Stomach smooth muscle (tissue), 2 donors: Measurements from ENCODE around the gene CASZ1.

Experiments used
- H3K27ac ChIP-seq: one replicate; pipeline ENCODE4 v1.7.0; 2013; ENCODE audit warnings: mild to moderate bottlenecking, low read length, inconsistent platforms
- H3K27me3 ChIP-seq, 2 donors: one replicate each; pipeline ENCODE4 v1.7.0; 2013; ENCODE audit warnings: low read length in 2 of 2; ENCODE audit not compliant: insufficient read depth in 2 of 2, control insufficient read depth in 1 of 2
- H3K36me3 ChIP-seq, 2 donors: one replicate each; pipeline ENCODE4 v1.7.0; 2013; ENCODE audit warnings: low read length in 2 of 2; ENCODE audit not compliant: control insufficient read depth in 2 of 2, insufficient read depth in 2 of 2
- H3K4me1 ChIP-seq: one replicate; pipeline ENCODE4 v1.7.0; 2013; ENCODE audit warnings: low read length; ENCODE audit not compliant: control insufficient read depth, insufficient read depth
- H3K4me3 ChIP-seq, 2 donors: one replicate each; pipeline ENCODE4 v1.7.0; 2013; ENCODE audit warnings: low read length in 2 of 2
- H3K9ac ChIP-seq, 2 donors: one replicate each; pipeline ENCODE4 v1.7.0; 2013; ENCODE audit warnings: low read length in 2 of 2, mild to moderate bottlenecking in 1 of 2
- H3K9me3 ChIP-seq, 2 donors: one replicate each; pipeline ENCODE4 v1.7.0; 2013; ENCODE audit warnings: low read length in 2 of 2; ENCODE audit not compliant: control insufficient read depth in 2 of 2
- donor health status: healthy.
- donor health status: Pancreatic carcinoma.

CASZ1 gene

GRCh38 chr1:10812387-10812915 is 16.0 kb upstream of the CASZ1 start:
- no peaks in the 10 kb centered on the region for H3K4me1 ChIP-seq
- no peak overlapping the region for H3K9ac ChIP-seq
- no peaks in the 10 kb centered on the region for H3K36me3 ChIP-seq
- no peaks in the 10 kb centered on the region for H3K9me3 ChIP-seq
- peaks cover 4 to 9% of the 10 kb centered on the region in 2 donors for H3K27me3 ChIP-seq
- H3K4me3 ChIP-seq, result no peak overlapping the region
- no peak overlapping the region for H3K27ac ChIP-seq

GRCh38 chr1:10808441-10808840 is 12.0 kb upstream of the CASZ1 start:
- H3K9me3 ChIP-seq, result no peaks in the 10 kb centered on the region
- no peak overlapping the region for H3K27ac ChIP-seq
- H3K27me3 ChIP-seq, result peaks cover 4 to 11% of the 10 kb centered on the region in 2 donors
- H3K4me1 ChIP-seq, result no peaks in the 10 kb centered on the region
- H3K9ac ChIP-seq, result no peak overlapping the region
- H3K36me3 ChIP-seq, result no peaks in the 10 kb centered on the region
- H3K4me3 ChIP-seq, result no peak overlapping the region

- no peak overlapping the region for H3K9ac ChIP-seq
- no peaks in the 10 kb centered on the region for H3K4me1 ChIP-seq
- H3K4me3 ChIP-seq, result no peak overlapping the region
- H3K27me3 ChIP-seq, result peaks cover 4 to 11% of the 10 kb centered on the region in 2 donors
- H3K9me3 ChIP-seq, result no peaks in the 10 kb centered on the region
- no peak overlapping the region for H3K27ac ChIP-seq
- no peaks in the 10 kb centered on the region for H3K36me3 ChIP-seq
Measured at GRCh38 chr1:10806966-10807365, 10.5 kb upstream of the CASZ1 start.

GRCh38 chr1:10803971-10804820 is 7.8 kb upstream of the CASZ1 start:
- no peak overlapping the region for H3K4me3 ChIP-seq
- H3K36me3 ChIP-seq, result no peaks in the 10 kb centered on the region
- no peak overlapping the region for H3K27ac ChIP-seq
- H3K4me1 ChIP-seq, result no peaks in the 10 kb centered on the region
- no peaks in the 10 kb centered on the region for H3K9me3 ChIP-seq
- peaks cover 4 to 9% of the 10 kb centered on the region in 2 donors for H3K27me3 ChIP-seq
- no peak overlapping the region for H3K9ac ChIP-seq

GRCh38 chr1:10802944-10803715 is 6.7 kb upstream of the CASZ1 start:
- H3K27me3 ChIP-seq, result peaks cover 0 to 2% of the 10 kb centered on the region in 2 donors
- H3K36me3 ChIP-seq, result no peaks in the 10 kb centered on the region
- no peak overlapping the region for H3K4me3 ChIP-seq
- H3K27ac ChIP-seq, result no peak overlapping the region
- H3K4me1 ChIP-seq, result no peaks in the 10 kb centered on the region
- H3K9me3 ChIP-seq, result no peaks in the 10 kb centered on the region
- no peak overlapping the region for H3K9ac ChIP-seq

GRCh38 chr1:10800778-10801177 is 4.3 kb upstream of the CASZ1 start:
- Histone ChIP-seq H3K36me3 (no peaks in the 10 kb centered on the region), H3K27me3 (peaks cover 0 to 5% of the 10 kb centered on the region in 2 donors), H3K27ac (no peak overlapping the region), H3K4me1 (peaks cover 3% of the 10 kb centered on the region), H3K9ac (no peak overlapping the region), H3K4me3 (no peak overlapping the region), H3K9me3 (no peaks in the 10 kb centered on the region)

GRCh38 chr1:10799726-10800125 is 3.3 kb upstream of the CASZ1 start:
- no peak overlapping the region for H3K4me3 ChIP-seq
- H3K36me3 ChIP-seq, result no peaks in the 10 kb centered on the region
- H3K4me1 ChIP-seq, result peaks cover 5% of the 10 kb centered on the region
- no peaks in the 10 kb centered on the region for H3K9me3 ChIP-seq
- H3K9ac ChIP-seq, result no peak overlapping the region
- peaks cover 0 to 2% of the 10 kb centered on the region in 2 donors for H3K27me3 ChIP-seq
- no peak overlapping the region for H3K27ac ChIP-seq

GRCh38 chr1:10795276-10796021 is 997 bp downstream of the CASZ1 start:
- no peaks in the 10 kb centered on the region for H3K36me3 ChIP-seq
- H3K4me1 ChIP-seq, result peaks cover 25% of the 10 kb centered on the region
- H3K4me3 ChIP-seq, result peak overlapping the region; percentile 77 to 78
- H3K9ac ChIP-seq, result peak overlapping the region; percentile 48 to 73
- peak overlapping the region; percentile 79 for H3K27ac ChIP-seq
- H3K9me3 ChIP-seq, result no peaks in the 10 kb centered on the region
- H3K27me3 ChIP-seq, result peaks cover 0 to 2% of the 10 kb centered on the region in 2 donors

GRCh38 chr1:10794724-10795275 is 1.6 kb downstream of the CASZ1 start:
- peak overlapping the region; percentile 77 to 78 for H3K4me3 ChIP-seq
- H3K9ac ChIP-seq, result peak overlapping the region; percentile 53 to 73
- H3K27ac ChIP-seq, result peak overlapping the region; percentile 79
- H3K9me3 ChIP-seq, result no peaks in the 10 kb centered on the region
- peaks cover 27% of the 10 kb centered on the region for H3K4me1 ChIP-seq
- no peaks in the 10 kb centered on the region for H3K36me3 ChIP-seq
- peaks cover 0 to 2% of the 10 kb centered on the region in 2 donors for H3K27me3 ChIP-seq

GRCh38 chr1:10793129-10793651 is 3.3 kb downstream of the CASZ1 start:
- peak overlapping the region; percentile 67 to 78 for H3K4me3 ChIP-seq
- peaks cover 0 to 2% of the 10 kb centered on the region in 2 donors for H3K27me3 ChIP-seq
- H3K9me3 ChIP-seq, result no peaks in the 10 kb centered on the region
- peak overlapping the region; percentile 76 for H3K27ac ChIP-seq
- H3K4me1 ChIP-seq, result peaks cover 37% of the 10 kb centered on the region
- no peaks in the 10 kb centered on the region for H3K36me3 ChIP-seq
- H3K9ac ChIP-seq, result peak overlapping the region in 1 of 2 donors; percentile 14
